HG03565 (cell line): ENCODE measurements around the gene RUNX1.

Experiments used
- ATAC-seq: cut with Tn5 transposase; IDR thresholded peaks from one replicate; pipeline ENCODE4 v1.9.1; 2021; ENCODE audit warnings: mild to moderate bottlenecking, moderate library complexity; ENCODE audit not compliant: unreplicated experiment

RUNX1 gene

DNA sequence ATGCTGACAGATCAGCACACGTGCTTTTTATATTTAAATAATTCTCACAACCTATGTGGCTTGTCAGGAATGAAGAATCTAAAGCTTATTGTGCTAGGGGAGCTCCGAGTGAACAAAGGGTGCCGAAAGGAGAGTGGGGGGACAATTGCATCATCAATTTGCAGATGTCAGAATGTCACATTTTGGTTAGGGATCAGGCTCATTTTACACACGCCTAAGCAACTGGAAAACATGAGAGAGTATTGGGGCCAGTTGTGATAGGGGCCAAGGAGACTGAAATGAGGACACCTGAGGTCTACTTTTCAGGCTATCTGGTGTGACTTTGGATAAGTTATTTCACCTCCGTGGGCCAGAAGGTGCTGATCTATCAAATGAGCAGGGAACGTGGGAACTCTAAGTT lies 31.8 kb downstream of the RUNX1 start:
- no peak for ATAC-seq

DNA sequence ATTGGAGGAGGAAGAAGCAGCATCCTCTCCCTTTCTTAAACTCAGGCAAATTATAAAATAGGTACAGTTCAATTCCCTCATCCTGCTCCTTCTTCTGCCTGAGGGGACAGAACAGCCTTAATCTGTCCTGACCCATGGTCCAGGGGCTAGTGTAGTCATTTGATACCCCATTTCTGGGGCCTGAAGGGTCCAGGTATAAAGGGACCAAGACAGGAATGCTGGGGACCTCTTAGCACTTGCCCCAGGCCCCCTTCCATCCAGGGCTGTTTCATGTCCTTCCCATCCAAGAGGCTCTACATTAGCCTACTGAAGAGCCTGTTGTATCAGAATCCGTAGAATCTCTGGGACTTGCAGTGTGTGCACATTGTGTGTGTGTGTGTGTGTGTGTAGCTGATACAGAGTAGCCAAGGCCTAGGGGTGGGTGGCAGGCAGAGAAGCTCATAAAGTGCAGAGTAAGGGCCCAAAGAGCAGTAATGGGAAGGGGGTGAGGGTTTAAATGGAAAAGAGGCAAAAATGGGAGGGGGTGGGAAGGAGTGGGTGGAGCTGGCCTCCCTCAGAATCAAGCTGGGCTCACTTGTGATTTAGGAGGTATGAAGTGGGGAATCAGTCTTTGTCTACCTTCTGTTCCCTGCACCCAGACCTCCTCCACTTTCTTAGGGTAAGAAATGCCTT lies 32.4 kb downstream of the RUNX1 start:
- ATAC-seq, result no peak

DNA sequence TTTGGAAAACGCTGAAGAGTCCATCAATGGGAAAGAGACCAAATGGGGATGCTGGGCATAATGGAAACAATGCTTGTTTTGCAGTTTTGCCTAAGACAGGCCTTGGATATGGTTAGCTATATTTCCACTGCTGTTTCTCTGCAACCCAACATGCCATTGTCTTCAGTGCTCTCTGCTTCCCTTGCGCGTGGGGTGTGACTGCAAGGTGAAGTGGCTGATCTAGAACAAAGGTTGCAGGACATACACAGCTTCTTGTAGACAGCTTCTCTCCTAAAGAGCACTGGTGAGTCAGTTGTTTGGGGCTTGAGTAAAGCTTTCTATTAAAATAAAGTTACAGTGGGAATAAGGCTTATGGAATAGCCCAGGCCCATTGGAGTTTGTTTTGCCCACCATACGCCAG lies 33.0 kb downstream of the RUNX1 start:
- no peak for ATAC-seq

DNA sequence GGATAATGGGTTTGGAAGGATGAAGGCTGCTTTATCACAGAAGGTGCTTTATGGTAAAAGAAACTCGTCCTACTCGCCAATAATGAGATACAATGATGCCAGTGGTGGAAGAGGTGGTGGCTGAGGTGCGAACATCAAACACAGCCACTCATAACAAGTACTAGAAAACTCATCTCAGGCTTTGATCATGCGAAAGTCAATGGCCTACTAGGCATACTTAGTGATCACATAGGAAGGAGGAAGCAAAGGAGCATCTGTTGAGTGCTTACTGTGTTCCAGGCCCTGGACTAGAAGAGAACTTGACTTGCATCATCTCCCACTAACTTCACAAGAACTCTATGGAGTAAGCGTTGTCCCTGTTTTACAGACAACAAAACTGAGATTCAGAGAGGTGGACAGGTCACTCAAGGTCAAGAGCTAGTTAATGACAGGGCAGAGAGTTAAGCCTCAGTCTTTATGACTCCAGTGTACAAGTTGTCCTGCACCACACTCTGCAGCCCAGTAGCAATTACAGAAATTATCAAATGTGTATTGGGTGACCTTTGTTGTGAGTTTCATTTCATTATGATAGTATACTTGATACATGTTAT lies 33.6 kb downstream of the RUNX1 start:
- no peak for ATAC-seq

DNA sequence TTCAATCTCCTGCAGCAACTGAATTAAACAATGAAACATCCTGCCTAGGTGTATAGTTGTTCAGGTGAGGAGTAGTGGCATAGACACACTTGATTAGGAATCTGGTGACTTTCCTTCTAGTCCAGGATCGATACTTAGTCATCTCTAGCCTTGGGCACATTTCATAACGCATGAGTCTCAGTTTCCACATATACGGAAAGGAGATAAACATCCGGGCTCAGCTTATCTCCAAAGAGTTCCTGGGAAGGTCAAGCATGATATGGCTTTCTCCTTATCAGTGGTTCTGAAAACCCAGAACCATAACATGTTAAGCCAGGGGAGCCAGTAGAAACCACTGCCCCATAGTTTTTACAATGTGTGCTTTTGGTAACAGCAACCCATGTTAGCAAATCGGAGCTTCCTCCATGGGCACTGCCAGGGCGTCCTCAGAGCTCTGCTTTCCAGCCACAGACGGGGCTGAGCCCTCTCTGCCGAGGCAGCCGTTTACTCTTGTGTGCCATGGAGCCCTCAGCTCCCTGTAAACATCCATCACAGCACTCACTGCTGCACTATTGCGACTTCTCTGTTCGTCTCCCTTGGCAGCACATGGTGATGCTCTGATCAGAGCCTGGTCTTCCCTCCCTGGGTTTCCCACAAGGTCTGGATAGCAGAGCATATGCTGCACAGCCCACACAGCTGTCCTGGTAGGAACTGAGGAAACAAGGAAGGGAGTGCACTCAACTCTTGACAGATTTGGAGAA lies 34.6 kb downstream of the RUNX1 start:
- no peak for ATAC-seq

GRCh38 chr21:35011681-35012080 lies 37.4 kb downstream of the RUNX1 start:
- no peak for ATAC-seq

DNA sequence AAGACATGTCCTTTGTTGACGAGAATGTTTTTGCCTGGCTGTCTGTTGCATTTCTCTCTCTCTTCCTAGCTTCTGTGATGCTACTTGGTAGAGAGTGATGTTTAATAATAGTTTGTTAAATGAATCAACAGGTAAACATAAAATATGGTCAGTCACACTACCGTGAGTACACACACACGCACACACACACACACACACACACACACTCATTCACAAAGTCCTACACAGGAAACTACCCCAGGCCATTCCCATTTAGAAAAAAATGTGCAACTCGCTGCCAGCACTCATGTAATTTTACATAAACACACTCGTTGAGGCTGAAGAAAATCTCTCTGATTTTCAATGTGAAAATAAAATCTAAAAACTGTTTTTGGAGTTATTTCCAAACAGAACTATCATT lies 38.7 kb downstream of the RUNX1 start:
- ATAC-seq, result no peak

DNA sequence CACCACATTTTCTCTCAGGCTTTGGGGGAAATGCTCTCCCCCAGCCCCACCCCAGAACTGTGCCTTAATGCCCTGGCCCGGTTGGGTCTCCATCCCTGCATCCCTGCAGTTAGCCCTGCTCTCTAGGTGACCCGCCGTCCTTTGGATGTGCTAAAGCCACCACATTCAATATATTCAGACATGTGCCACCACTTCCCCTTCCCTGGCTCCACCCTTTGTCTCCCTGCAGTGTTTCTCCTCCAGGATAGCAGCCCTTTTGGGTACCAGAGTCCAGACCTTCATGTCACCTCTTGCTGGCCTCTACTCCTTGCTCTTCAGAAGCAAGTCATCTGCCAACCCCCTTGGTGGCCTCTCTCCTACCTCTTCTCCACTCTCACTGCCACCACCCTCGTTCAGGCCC lies 41.8 kb downstream of the RUNX1 start:
- no peak for ATAC-seq

DNA sequence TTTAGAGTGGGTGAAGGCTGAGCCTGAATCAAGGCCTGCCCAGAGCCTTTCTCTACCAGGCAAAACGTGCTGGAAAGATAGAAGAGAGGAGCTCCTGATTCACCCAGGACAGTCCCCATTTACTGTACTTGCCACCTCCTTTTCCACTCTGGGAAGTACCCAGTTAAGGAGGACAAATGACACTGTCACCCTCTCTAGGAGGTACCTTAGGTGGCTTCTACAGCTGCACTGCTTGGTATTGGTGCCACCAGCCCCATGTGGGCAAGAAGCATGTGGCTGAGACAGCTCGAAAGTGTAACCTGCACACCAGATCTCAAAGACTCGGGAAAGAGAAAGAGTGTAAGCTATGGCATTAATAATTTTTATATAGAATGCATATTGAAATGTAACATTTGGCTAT lies 42.3 kb downstream of the RUNX1 start:
- no peak for ATAC-seq

GRCh38 chr21:35006248-35006647 lies 42.9 kb downstream of the RUNX1 start:
- ATAC-seq, result no peak

GRCh38 chr21:35005560-35006224 lies 43.4 kb downstream of the RUNX1 start:
- ATAC-seq, result no peak

DNA sequence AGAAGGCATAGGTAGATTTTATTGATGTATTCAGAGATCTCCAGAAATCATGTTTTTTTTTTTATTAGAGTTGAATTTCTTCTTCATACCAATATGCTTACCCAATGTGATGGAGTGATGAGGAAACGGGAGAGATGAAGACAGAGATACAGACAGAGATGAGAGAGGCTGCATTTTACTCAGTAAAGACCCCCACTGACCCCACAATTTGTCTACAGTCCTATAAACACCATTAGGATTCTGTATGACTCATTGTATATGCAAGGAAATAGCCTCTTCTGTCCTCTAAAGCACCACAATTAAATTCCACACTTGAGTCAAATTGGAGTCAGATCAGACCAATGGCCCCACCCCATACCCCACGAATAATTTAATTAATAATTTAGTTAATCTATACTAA lies 44.0 kb downstream of the RUNX1 start:
- no peak for ATAC-seq

- ATAC-seq, result no peak
Measured at GRCh38 chr21:35004314-35004713, 44.8 kb downstream of the RUNX1 start.

- no peak for ATAC-seq
Measured at GRCh38 chr21:35002879-35003722, 46.0 kb downstream of the RUNX1 start.

DNA sequence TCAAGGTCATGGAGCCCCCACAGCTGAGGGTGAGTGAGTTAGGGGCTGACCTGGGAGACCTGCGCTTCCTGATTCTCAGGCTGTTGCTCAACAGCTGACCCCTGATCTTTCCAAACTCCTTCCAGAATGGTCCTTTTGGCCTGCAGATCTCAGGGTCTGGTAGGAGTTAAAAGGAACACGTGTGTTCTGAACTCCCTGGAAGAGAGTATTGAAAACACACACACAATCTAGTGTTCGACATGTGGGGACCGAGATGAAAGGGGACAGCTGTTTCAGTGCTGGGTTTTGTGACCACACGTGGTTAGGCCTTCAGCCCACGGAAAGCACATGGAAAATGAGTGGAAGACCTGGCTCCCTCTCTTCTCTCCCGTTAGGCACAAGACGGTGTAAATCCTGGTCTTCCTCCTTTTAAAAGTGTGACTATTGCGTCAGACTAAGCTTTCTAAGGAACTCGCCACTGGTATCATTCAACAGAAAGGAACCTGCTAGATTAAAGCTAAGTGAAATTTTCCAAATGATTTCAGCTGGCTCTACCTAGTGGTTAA lies 49.6 kb downstream of the RUNX1 start:
- ATAC-seq, result no peak

DNA sequence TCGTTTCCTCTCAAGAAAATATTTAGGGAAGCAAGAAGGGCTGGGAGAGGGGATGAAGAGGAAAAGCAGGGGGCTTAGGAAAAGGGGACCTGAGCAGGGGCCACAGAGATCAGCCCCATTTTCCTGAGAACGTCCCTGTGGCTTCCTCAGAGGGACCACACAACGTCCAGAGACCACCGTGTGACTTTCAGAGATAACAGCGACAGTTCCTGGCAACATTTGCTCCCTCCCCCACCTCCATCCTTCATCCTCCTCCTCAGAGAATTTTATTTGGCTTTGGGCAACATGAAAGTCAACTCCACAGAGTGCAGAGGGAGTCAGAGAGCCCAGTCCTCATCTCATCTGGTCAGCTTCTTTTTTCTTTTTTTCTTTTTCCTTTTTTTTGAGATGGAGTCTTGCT lies 50.9 kb downstream of the RUNX1 start:
- ATAC-seq, result no peak

- ATAC-seq, result no peak
Measured at GRCh38 chr21:34997294-34997693, 51.8 kb downstream of the RUNX1 start.

DNA sequence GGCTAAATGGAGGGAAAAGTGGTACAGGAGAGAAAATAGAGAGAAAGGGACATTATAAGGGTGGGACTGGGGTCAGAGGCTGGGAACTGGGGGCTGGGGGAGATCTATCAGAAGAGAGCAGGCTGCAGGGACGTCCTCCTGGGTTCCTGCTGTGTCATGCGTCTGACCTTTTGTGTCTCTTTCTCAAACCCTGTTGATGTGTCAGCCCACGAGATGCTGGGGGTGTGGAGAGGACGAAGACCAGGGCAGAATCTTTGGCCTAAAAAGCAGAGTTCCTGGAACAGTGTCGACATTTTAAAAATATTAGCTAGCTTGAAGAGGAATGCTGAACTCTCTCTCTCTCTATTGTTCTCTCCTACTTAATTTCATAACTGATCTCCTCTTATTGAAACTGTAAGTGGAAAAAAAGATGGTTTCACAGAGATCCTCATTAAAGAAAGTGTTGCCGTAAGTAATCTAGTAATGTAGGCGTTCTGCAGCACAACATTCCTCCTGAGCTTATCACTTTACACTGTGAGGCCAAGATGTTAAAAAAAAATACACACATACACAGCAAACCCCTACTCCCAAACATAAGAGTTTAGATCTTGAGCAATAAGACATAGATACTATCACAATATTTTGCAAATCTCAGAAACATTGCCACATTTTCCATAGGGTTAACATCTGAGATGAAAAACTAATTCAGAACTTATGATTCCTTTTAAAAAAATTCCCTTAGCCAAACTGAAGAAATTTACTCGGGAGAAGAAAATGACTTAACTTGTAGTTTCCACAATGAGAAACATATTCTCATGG lies 52.6 kb downstream of the RUNX1 start:
- ATAC-seq, result no peak

DNA sequence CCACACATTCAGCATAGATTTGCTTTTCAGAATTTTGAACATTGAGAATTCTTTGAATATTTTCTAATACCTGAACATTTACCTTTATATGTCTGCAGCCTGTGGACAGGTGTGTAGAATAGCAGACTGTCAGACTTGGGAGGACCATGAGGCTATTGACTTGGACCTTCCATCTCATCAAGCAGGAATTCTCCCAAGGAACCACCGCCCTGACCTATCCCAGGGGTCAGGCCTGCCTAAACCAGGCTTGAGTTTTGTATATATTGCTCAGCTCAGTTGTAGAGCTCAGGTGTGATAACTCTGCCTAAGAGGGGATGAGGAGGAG lies 53.2 kb downstream of the RUNX1 start:
- no peak for ATAC-seq
